Breast epithelium (tissue), 4 donors: ENCODE data around the gene PIGT. TPM values are rescaled to one million over a fixed set of nuclear protein-coding genes. Genes with fewer than 3 reads are reported as not detected.

Source experiments
- DNase-seq, 2 donors: peaks; one replicate each; pipeline ENCODE4 v3.0.0-alpha.2; 2019; ENCODE audit warnings: low spot score in 2 of 2
- H3K27ac ChIP-seq, 2 donors: fragments of 200-600 bp; sonication (generic) in 1 of 2; one replicate each; pipeline ENCODE4 v1.5.1; 2016 to 2019; ENCODE audit warnings: mild to moderate bottlenecking in 1 of 2
- H3K27me3 ChIP-seq, 2 donors: fragments of 200-600 bp; sonication (generic) in 1 of 2; one replicate each; pipeline versions ENCODE4 v1.5.1 to v1.6.0; 2017 to 2019; ENCODE audit warnings: control low read depth in 1 of 2, mild to moderate bottlenecking in 1 of 2
- H3K36me3 ChIP-seq: fragments of 200-600 bp; one replicate; pipeline ENCODE4 v1.5.1; 2019
- H3K4me1 ChIP-seq, 2 donors: fragments of 200-600 bp; sonication (generic); one replicate each; pipeline ENCODE4 v1.5.1; 2016 to 2019; ENCODE audit warnings: control low read depth in 1 of 2
- H3K4me3 ChIP-seq, 3 donors: fragments of 200-600 bp; sonication (generic); 1 replicate in 2 of 3; 2 replicates in 1 of 3; pipeline ENCODE4 v1.5.1; 2016 to 2019; ENCODE audit warnings: mild to moderate bottlenecking in 3 of 3, moderate library complexity in 2 of 3
- H3K9me3 ChIP-seq, 2 donors: fragments of 200-600 bp; sonication (generic) in 1 of 2; one replicate each; pipeline ENCODE4 v1.5.1; 2016 to 2019; ENCODE audit warnings: control low read depth in 1 of 2
- CTCF ChIP-seq, 3 donors: fragments of 450-650 bp; IDR thresholded peaks; one replicate each; pipeline ENCODE4 v1.5.1; 2016 to 2017; ENCODE audit warnings: antibody characterized with exemption in 3 of 3, mild to moderate bottlenecking in 3 of 3, moderate library complexity in 3 of 3
- POLR2A ChIP-seq: fragments of 450-650 bp; IDR thresholded peaks from one replicate; pipeline ENCODE4 v1.6.1; 2016; ENCODE audit warnings: antibody characterized with exemption, mild to moderate bottlenecking, moderate library complexity
- POLR2AphosphoS5 ChIP-seq, 3 donors: sonication (generic); formaldehyde crosslinking; IDR thresholded peaks; one replicate each; pipeline ENCODE4 v1.6.1; 2017; ENCODE audit warnings: antibody characterized with exemption in 3 of 3
- intact Hi-C: fragments of 100-400 bp; cut with DNase I; formaldehyde crosslinking; loops from one replicate; pipeline ENCODE4 v1.15.1; 2023; ENCODE audit warnings: low total_unique reads
- total RNA-seq, 3 donors: library from RNA; depleted of rRNA; stranded (reverse); fragments of >200 nt; gene quantifications; one replicate each; pipeline ENCODE4 v1.1.0, GENCODE V29; 2016

Gene PIGT
- total RNA-seq, 3 donors from 2014 or later: 74.1 to 103 (median 76.7) TPM

DNA sequence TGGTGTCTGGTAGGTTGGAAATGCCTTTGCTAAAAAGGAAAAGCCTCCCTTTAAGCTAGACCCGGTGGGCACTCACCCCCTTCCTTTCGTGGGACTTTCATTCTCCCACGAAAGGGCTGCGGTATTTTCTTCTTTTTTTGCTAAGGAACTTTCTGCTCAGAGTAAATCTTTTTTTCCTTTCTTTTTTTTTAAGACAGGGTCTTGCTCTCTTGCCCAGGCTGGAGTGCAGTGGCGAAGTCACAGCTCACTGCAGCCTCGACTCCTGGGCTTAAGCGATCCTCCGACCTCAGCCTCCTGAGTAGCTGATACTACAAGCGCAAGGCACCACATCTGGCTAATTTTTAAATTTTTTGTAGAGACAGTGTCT lies 41.9 kb upstream of the PIGT start:
- DNase-seq: no peak
- Histone ChIP-seq H3K27ac (no peak overlapping the region), H3K4me3 (peak overlapping the region; percentile 48 to 68 (median 53)), H3K4me1 (no peaks in the 10 kb centered on the region), H3K9me3 (no peaks in the 10 kb centered on the region), H3K27me3 (no peaks in the 10 kb centered on the region), H3K36me3 (no peaks in the 10 kb centered on the region)
- intact Hi-C loops: loop anchor here (10.0 kb wide), 1 partner anchor 51 kb away; no protein-coding TSS in a partner anchor
- TF ChIP-seq POLR2AphosphoS5 (IDR thresholded peaks at IDR 0.05) (no peak), CTCF (IDR thresholded peaks at IDR 0.05) (peak in 1 of 3 donors; percentile 11), POLR2A (no peak)

GRCh38 chr20:45374966-45375365 lies 41.0 kb upstream of the PIGT start:
- no peak overlapping the region for H3K27ac ChIP-seq
- intact Hi-C loops: loop anchor here (10.0 kb wide), 1 partner anchor 50 kb away; no protein-coding TSS in a partner anchor
- TF ChIP-seq CTCF (IDR thresholded peaks at IDR 0.05): no peak
- no peak for TF ChIP-seq POLR2AphosphoS5 (IDR thresholded peaks at IDR 0.05)
- TF ChIP-seq POLR2A: no peak

DNA sequence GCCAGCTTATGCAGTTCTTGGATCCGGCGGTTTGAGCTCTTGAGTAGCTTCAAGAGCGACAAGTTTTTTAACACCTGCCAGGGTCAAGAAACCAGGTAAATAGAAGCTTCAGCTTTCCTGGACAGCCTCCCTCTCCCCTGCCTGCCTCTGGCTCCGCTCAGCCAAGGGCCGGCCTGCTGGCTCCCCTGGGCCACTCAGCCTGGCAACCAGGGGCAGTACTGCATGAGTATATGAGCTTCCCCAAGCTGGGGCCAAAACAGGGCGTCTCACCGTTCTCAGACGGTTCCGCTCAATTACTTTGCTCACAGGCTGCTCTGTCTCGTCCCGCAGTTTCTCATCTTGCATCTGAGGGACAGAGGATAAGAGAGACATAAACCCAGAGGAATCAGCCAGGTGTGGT lies 38.7 kb upstream of the PIGT start:
- intact Hi-C loops: loop anchor here (10.0 kb wide), 1 partner anchor 48 kb away; no protein-coding TSS in a partner anchor
- no peak overlapping the region for H3K4me3 ChIP-seq
- DNase-seq: no peak
- peak overlapping the region in 1 of 2 donors; percentile 21 for H3K27ac ChIP-seq
- H3K36me3 ChIP-seq: no peaks in the 10 kb centered on the region
- no peaks in the 10 kb centered on the region for H3K4me1 ChIP-seq
- H3K9me3 ChIP-seq: no peaks in the 10 kb centered on the region
- no peaks in the 10 kb centered on the region for H3K27me3 ChIP-seq
- TF ChIP-seq POLR2A (no peak), POLR2AphosphoS5 (IDR thresholded peaks at IDR 0.05) (no peak), CTCF (IDR thresholded peaks at IDR 0.05) (no peak)

More at GRCh38 chr20:45374966-45375365, 41.0 kb upstream of the PIGT start:
- no peak for DNase-seq
- Histone ChIP-seq H3K9me3 (no peaks in the 10 kb centered on the region), H3K4me3 (no peak overlapping the region), H3K27me3 (no peaks in the 10 kb centered on the region), H3K4me1 (no peaks in the 10 kb centered on the region), H3K36me3 (no peaks in the 10 kb centered on the region)

DNA sequence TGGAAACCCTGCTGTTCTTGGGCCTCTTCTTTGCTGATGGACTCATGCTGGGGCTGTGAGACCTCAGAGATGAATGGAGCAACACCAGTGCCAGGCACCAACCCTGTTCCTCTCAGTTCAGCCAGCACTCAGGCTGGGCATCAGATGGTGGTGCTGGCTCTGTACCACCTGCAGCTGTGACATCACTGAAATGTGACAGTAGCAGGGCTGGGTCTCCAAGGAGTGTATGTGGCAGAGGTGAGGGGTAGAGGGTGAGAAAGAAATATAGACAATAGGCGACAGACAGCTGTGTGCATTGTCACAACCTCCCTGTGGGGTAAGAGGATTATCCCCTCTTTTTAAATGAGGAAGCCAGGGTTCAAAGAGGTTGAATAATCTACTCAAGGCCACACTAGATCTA lies 37.8 kb upstream of the PIGT start, which contains the start of gene TP53TG5:
TP53TG5 (minus strand) TSS at position 135 of the 400 bp plus-strand sequence; CDS start at position 46, 89 bp downstream.
- no peaks in the 10 kb centered on the region for H3K36me3 ChIP-seq
- no peak within 1 kb of the TSS for H3K4me3 ChIP-seq
- DNase-seq: no peak
- H3K27ac ChIP-seq: peak within 1 kb of the TSS in 1 of 2 donors; percentile 21
- H3K9me3 ChIP-seq: no peaks in the 10 kb centered on the region
- no peak for TF ChIP-seq POLR2AphosphoS5 (IDR thresholded peaks at IDR 0.05)
- TF ChIP-seq CTCF (IDR thresholded peaks at IDR 0.05): no peak
- no peak for TF ChIP-seq POLR2A
- no peaks in the 10 kb centered on the region for H3K4me1 ChIP-seq
- H3K27me3 ChIP-seq: no peaks in the 10 kb centered on the region
- intact Hi-C loops: loop anchor here (10.0 kb wide), 1 partner anchor 47 kb away; no protein-coding TSS in a partner anchor

DNA sequence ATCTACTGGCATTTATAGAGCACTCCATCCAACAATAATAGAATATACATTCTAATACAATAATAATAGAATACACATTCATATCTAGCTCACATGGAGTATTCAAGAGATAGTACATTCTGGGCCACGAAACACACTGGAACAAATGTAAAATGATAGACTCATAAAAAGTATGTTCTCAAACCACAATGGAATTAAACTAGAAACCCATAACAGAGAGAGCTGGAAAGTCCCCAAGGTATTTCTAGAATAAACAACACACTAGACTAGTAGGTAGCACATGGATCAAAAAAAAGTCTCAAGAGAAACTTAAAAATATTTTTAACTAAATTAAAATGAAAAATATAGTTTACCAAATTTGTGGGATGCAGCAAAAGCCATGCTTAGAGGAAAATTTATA lies 28.7 kb upstream of the PIGT start:
- no peak for TF ChIP-seq POLR2AphosphoS5 (IDR thresholded peaks at IDR 0.05)
- TF ChIP-seq POLR2A: no peak
- no peak for TF ChIP-seq CTCF (IDR thresholded peaks at IDR 0.05)
- Histone ChIP-seq H3K9me3 (no peaks in the 10 kb centered on the region), H3K36me3 (no peaks in the 10 kb centered on the region), H3K4me3 (no peak overlapping the region), H3K27ac (no peak overlapping the region), H3K27me3 (no peaks in the 10 kb centered on the region), H3K4me1 (no peaks in the 10 kb centered on the region)
- intact Hi-C loops: no loop called here
- no peak for DNase-seq
